H1 (cell line): Measurements from ENCODE around the gene AP1S3.

Source experiments
- ATF2 ChIP-seq: IDR thresholded peaks from 2 replicates; pipeline ENCODE4 v1.6.1; 2012; ENCODE audit warnings: low read length, inconsistent platforms
- BRCA1 ChIP-seq: IDR thresholded peaks from 2 replicates; pipeline ENCODE4 v1.6.1; 2012; ENCODE audit warnings: low read depth, low read length, improper control_type of control experiment
- CEBPB ChIP-seq: IDR thresholded peaks from 2 replicates; pipeline ENCODE4 v1.6.1; 2012; ENCODE audit warnings: low read depth, low read length
- CTCF ChIP-seq, 3 experiments: IDR thresholded peaks; 1 replicate in 2 of 3; 2 replicates in 1 of 3; pipeline versions ENCODE4 v1.5.1 to v1.6.1; 2011; ENCODE audit warnings: low read length in 3 of 3, mild to moderate bottlenecking in 3 of 3, inconsistent platforms in 2 of 3, low read depth in 1 of 3, moderate library complexity in 1 of 3; ENCODE audit not compliant: insufficient read depth in 1 of 3; ENCODE audit errors: control extremely low read depth in 1 of 3
- EP300 ChIP-seq, 2 experiments: IDR thresholded peaks; 1 replicate in 1 of 2; 2 replicates in 1 of 2; pipeline ENCODE4 v1.6.1; 2011 to 2012; ENCODE audit warnings: low read depth in 2 of 2, low read length in 2 of 2, mild to moderate bottlenecking in 2 of 2, borderline replicate concordance in 1 of 2, inconsistent platforms in 1 of 2, moderate library complexity in 1 of 2
- EZH2 ChIP-seq: fragments of 200-600 bp; sonication (generic); IDR thresholded peaks from 2 replicates; pipeline ENCODE4 v1.7.1; 2012; ENCODE audit warnings: low read depth, mild to moderate bottlenecking, moderate library complexity, low read length, inconsistent platforms; ENCODE audit not compliant: severe bottlenecking
- FOSL1 ChIP-seq: IDR thresholded peaks from 2 replicates; pipeline ENCODE4 v1.6.1; 2011; ENCODE audit warnings: mild to moderate bottlenecking, low read depth, low read length, moderate library complexity; ENCODE audit not compliant: insufficient read depth
- MAX ChIP-seq: IDR thresholded peaks from 2 replicates; pipeline ENCODE4 v1.6.1; 2012; ENCODE audit warnings: inconsistent platforms
- POLR2A ChIP-seq, 2 experiments: IDR thresholded peaks; 1 replicate in 1 of 2; 2 replicates in 1 of 2; pipeline ENCODE4 v1.6.1; 2011; ENCODE audit warnings: low read depth in 2 of 2, low read length in 2 of 2, mild to moderate bottlenecking in 2 of 2; ENCODE audit errors: control extremely low read depth in 1 of 2
- POLR2AphosphoS5 ChIP-seq: IDR thresholded peaks from 2 replicates; pipeline ENCODE4 v1.6.1; 2011; ENCODE audit warnings: low read depth, low read length
- RAD21 ChIP-seq, 2 experiments: IDR thresholded peaks in 1 of 2; conservative IDR thresholded peaks in 1 of 2; 2 replicates each; pipeline ENCODE4 v1.6.1; 2011; ENCODE audit warnings: low read depth in 2 of 2, low read length in 2 of 2, improper control_type of control experiment in 1 of 2, inconsistent platforms in 1 of 2, mild to moderate bottlenecking in 1 of 2, moderate library complexity in 1 of 2
- RBBP5 ChIP-seq: IDR thresholded peaks from 2 replicates; pipeline ENCODE4 v1.7.1; 2012; ENCODE audit warnings: low read depth, mild to moderate bottlenecking, inconsistent platforms, low read length, moderate library complexity, borderline replicate concordance
- SP2 ChIP-seq: IDR thresholded peaks from 2 replicates; pipeline ENCODE4 v1.6.1; 2012; ENCODE audit warnings: mild to moderate bottlenecking, low read length, inconsistent platforms
- ZNF274 ChIP-seq: IDR thresholded peaks from 2 replicates; pipeline ENCODE4 v1.7.0; 2012; ENCODE audit warnings: low read length, borderline replicate concordance; ENCODE audit errors: extremely low read depth

- TF ChIP-seq CEBPB = no peak
- no peak for TF ChIP-seq CTCF (IDR thresholded peaks at IDR 0.05; ENCODE audit: control extremely low read depth in 1 of 3, insufficient read depth in 1 of 3, low read depth in 1 of 3, low read length in 3 of 3)
- no peak for TF ChIP-seq RBBP5
- no peak for TF ChIP-seq POLR2A (IDR thresholded peaks at IDR 0.05; ENCODE audit: control extremely low read depth in 1 of 2, low read depth in 2 of 2, low read length in 2 of 2)
- no peak for TF ChIP-seq MAX
- no peak for TF ChIP-seq ZNF274
- no peak for TF ChIP-seq POLR2AphosphoS5
- no peak for TF ChIP-seq SP2
- no peak for TF ChIP-seq BRCA1
- no peak for TF ChIP-seq ATF2
- TF ChIP-seq FOSL1 = no peak
- TF ChIP-seq EZH2 = no peak
- TF ChIP-seq EP300 (IDR thresholded peaks at IDR 0.05; ENCODE audit: borderline replicate concordance in 1 of 2, low read depth in 2 of 2, low read length in 2 of 2) = no peak
- TF ChIP-seq RAD21 (IDR thresholded peaks at IDR 0.05 in 1 of 2, conservative IDR thresholded peaks at IDR 0.05 in 1 of 2; ENCODE audit: low read depth in 2 of 2, low read length in 2 of 2) = no peak
Observed at GRCh38 chr2:223767341-223767740, 70.0 kb downstream of the AP1S3 start.
